HG03571 (cell line): Measurements from ENCODE around the gene TTC28.
"Not testable (repeated sequence)": the region's sequence is repeated elsewhere in the genome, so short reads cannot be mapped to it uniquely, and the experiment has no call there.

Experiments used
- ATAC-seq: cut with Tn5 transposase; IDR thresholded peaks from one replicate; pipeline ENCODE4 v1.9.1; 2021; ENCODE audit not compliant: unreplicated experiment

Gene TTC28

GRCh38 chr22:28608546-28608945 lies 71.1 kb downstream of the TTC28 start:
- no peak for ATAC-seq

- ATAC-seq = no peak
Observed at GRCh38 chr22:28607795-28608194, 71.8 kb downstream of the TTC28 start.

GRCh38 chr22:28604966-28605761 lies 74.5 kb downstream of the TTC28 start:
- no peak for ATAC-seq

- ATAC-seq = no peak
Observed at GRCh38 chr22:28601915-28602314, 77.7 kb downstream of the TTC28 start.

- no peak for ATAC-seq
Observed at GRCh38 chr22:28600546-28601143, 79.0 kb downstream of the TTC28 start.

GRCh38 chr22:28599693-28600092 lies 79.9 kb downstream of the TTC28 start:
- no peak for ATAC-seq

- ATAC-seq = no peak
Observed at GRCh38 chr22:28597665-28598064, 82.0 kb downstream of the TTC28 start.

GRCh38 chr22:28594797-28595462 lies 84.7 kb downstream of the TTC28 start:
- no peak for ATAC-seq

GRCh38 chr22:28594076-28594796 lies 85.4 kb downstream of the TTC28 start:
- no peak for ATAC-seq

GRCh38 chr22:28593299-28593698 lies 86.3 kb downstream of the TTC28 start:
- ATAC-seq = no peak

- no peak for ATAC-seq
Observed at GRCh38 chr22:28589102-28589750, 90.4 kb downstream of the TTC28 start.

GRCh38 chr22:28585324-28585723 lies 94.3 kb downstream of the TTC28 start:
- ATAC-seq = no peak

GRCh38 chr22:28582806-28583205 lies 96.8 kb downstream of the TTC28 start:
- ATAC-seq = no peak

- ATAC-seq = no peak
Observed at GRCh38 chr22:28581016-28581415, 98.6 kb downstream of the TTC28 start.

GRCh38 chr22:28576162-28576561 lies 103.5 kb downstream of the TTC28 start:
- ATAC-seq = no peak

- ATAC-seq = no peak
Observed at GRCh38 chr22:28574159-28574788, 105.4 kb downstream of the TTC28 start.

GRCh38 chr22:28570696-28571373 lies 108.8 kb downstream of the TTC28 start:
- no peak for ATAC-seq

- ATAC-seq = not testable (repeated sequence)
Observed at GRCh38 chr22:28568974-28569373, 110.7 kb downstream of the TTC28 start.

GRCh38 chr22:28568099-28568498 lies 111.5 kb downstream of the TTC28 start:
- no peak for ATAC-seq
